Measurements from ENCODE around the gene KRTAP5-7.

DNA sequence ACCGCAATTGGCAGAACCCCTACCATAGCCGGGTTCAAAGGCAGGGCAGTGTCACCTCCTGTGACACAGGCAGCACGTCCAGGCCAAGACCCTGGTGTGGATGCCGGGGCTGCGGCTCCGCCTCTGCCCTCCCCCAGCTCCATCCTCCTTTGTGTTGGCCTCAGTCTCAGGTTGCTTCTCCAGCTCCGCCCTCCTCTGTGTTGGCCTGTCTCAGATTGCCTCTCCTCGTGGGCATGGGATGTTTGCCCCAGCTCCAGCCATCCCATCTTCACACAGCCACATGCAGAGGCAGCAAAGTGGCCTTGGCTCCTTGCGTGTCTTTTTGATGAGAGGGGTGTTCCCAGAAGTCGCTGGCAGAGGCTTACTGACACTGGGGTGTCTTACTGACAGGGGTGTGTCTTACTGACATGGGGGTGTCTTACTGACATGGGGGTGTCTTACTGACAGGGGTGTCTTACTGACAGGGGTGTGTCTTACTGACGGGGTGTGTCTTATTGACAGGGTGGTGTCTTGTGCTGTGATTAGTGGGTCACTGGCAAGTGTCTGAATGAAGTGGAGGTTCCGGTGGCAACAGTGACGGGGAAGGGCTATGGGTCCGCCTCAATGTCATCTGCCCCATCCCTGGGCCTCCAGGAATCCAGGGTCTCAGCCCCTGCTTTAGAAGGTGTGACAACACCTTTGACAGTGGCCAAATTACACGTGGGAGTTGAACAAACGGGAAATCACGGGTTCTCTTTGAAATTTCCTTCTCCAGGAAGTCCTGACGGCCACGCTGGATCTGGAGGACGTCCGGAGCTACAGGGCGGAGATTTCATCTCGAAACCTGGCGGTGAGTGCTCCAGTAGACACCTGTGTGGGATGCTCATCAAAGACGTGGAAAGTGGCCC, 49.2 kb upstream of the KRTAP5-7 start:
- TF ChIP-seq, protein P1, sequence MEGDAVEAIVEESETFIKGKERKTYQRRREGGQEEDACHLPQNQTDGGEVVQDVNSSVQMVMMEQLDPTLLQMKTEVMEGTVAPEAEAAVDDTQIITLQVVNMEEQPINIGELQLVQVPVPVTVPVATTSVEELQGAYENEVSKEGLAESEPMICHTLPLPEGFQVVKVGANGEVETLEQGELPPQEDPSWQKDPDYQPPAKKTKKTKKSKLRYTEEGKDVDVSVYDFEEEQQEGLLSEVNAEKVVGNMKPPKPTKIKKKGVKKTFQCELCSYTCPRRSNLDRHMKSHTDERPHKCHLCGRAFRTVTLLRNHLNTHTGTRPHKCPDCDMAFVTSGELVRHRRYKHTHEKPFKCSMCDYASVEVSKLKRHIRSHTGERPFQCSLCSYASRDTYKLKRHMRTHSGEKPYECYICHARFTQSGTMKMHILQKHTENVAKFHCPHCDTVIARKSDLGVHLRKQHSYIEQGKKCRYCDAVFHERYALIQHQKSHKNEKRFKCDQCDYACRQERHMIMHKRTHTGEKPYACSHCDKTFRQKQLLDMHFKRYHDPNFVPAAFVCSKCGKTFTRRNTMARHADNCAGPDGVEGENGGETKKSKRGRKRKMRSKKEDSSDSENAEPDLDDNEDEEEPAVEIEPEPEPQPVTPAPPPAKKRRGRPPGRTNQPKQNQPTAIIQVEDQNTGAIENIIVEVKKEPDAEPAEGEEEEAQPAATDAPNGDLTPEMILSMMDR (IDR thresholded peaks at IDR 0.05) = no peak
- TF ChIP-seq POLR2A (IDR thresholded peaks at IDR 0.05) = no peak

Data from adrenal gland (tissue), 5 donors.